Aorta (tissue), 5 donors: ENCODE data around the gene PLEKHO1. TPM values are rescaled to one million over a fixed set of nuclear protein-coding genes. Genes with fewer than 3 reads are reported as not detected.
A peak's percentile ranks its signal among the peaks of the same experiment; 100 is the strongest.

ENCODE experiments used
- ATAC-seq: fragments of 200-7000 bp; cut with Tn5 transposase; one replicate; pipeline ENCODE4 v1.9.1; 2022; ENCODE audit warnings: moderate library complexity; ENCODE audit not compliant: low FRiP score
- DNase-seq, 2 donors: peaks; one replicate each; pipeline ENCODE4 v3.0.0-alpha.2; 2020
- H3K27ac ChIP-seq, 2 donors: one replicate each; pipeline ENCODE4 v1.5.1; 2013; ENCODE audit warnings: low read length in 2 of 2, mild to moderate bottlenecking in 2 of 2, moderate library complexity in 2 of 2, control low read depth in 1 of 2, inconsistent platforms in 1 of 2, low read depth in 1 of 2
- H3K27me3 ChIP-seq, 2 donors: one replicate each; pipeline ENCODE4 v1.6.1; 2013; ENCODE audit warnings: control low read depth in 1 of 2, low read length in 1 of 2, mild to moderate bottlenecking in 1 of 2, moderate library complexity in 1 of 2; ENCODE audit not compliant: insufficient read depth in 2 of 2, control insufficient read depth in 1 of 2
- H3K36me3 ChIP-seq, 2 donors: one replicate each; pipeline ENCODE4 v1.6.1; 2013; ENCODE audit warnings: control low read depth in 1 of 2, low read length in 1 of 2, mild to moderate bottlenecking in 1 of 2; ENCODE audit not compliant: insufficient read depth in 2 of 2, control insufficient read depth in 1 of 2
- H3K4me1 ChIP-seq, 2 donors: one replicate each; pipeline ENCODE4 v1.6.1; 2013; ENCODE audit warnings: low read length in 2 of 2, control low read depth in 1 of 2, mild to moderate bottlenecking in 1 of 2, moderate library complexity in 1 of 2; ENCODE audit not compliant: insufficient read depth in 2 of 2, control insufficient read depth in 1 of 2
- H3K4me3 ChIP-seq, 2 donors: one replicate each; pipeline ENCODE4 v1.5.1; 2013; ENCODE audit warnings: low read length in 2 of 2, control low read depth in 1 of 2, mild to moderate bottlenecking in 1 of 2
- H3K9me3 ChIP-seq: one replicate; pipeline ENCODE4 v1.6.1; 2013; ENCODE audit warnings: mild to moderate bottlenecking, low read length; ENCODE audit not compliant: control insufficient read depth
- WGBS, 2 donors: extraction: QIAGEN DNeasy Blood & Tissue Kit; methylation state at CpG; one replicate each; pipeline ENCODE4 v1.1.7; 2013; 5-methylcytosine and 5-hydroxymethylcytosine counted together
- intact Hi-C, 2 donors: fragments of 100-400 bp; cut with DNase I; formaldehyde crosslinking; loops; one replicate each; pipeline versions ENCODE4 v1.14.2 to v1.15.0; 2022
- polyA plus RNA-seq, 2 donors: library from polyadenylated mRNA; stranded (reverse); fragments of 200-250 nt; gene quantifications; one replicate each; pipeline ENCODE4 v1.2.3, GENCODE V29; 2013
- total RNA-seq, 2 donors: library from RNA; stranded (reverse); fragmentation: NEBNext Ultra II Directional; extraction: Animal tissue kit (Norgen Biotek cat#: 25700); gene quantifications; one replicate each; pipeline ENCODE4 v1.2.1, GENCODE V29; 2021
- donor health status: healthy with polysubstance abuse.
- donor health status: Bipolar disorder and iron deficiency.
- donor health status: DM: no; HTN: no; CAD: no.
- donor health status: DM: no; HTN: no; CAD: no.
- donor health status: DM: yes; HTN: yes; CAD: no.

Gene PLEKHO1
- total and polyA plus RNA-seq, 4 donors: 56.6 to 146 (median 118) TPM

DNA sequence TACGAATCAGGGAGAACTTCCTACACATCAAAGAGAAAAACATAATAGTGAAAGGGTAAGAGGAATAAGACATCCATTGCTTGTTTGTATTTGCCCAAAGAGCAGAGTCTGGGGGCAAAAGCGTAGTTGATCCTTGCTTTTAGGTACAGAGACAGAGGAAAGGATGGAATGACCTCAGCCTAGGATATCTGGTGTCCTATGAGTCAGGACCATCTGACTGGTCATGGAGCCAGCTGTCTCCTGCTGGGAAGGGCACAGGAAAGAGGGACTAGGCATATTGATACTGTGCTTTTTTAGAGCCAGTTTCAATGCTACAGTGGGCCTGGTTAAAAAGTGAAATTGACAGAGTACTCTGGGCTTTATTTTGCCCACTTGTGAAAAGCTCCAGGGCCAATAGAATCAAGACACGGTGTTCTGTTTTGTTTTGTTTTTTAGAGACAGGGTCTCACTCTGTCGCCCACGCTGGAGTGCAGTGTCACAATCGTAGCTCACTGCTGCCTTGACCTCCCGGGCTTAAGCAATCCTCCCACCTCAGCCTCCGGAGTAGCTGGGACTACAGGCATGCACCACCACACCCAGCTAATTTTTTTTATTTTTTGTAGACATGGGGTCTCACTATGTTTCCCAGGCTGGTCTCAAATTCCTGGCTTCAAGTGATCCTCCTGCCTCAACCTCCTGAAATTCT, 3.2 kb downstream of the PLEKHO1 start:
- H3K27ac ChIP-seq: peak overlapping the region in 1 of 2 donors; percentile 70
- peaks cover 0 to 10% of the 10 kb centered on the region in 2 donors for H3K36me3 ChIP-seq
- intact Hi-C loops: no loop called here
- no peak for DNase-seq
- no peaks in the 10 kb centered on the region for H3K4me1 ChIP-seq
- no peak overlapping the region for H3K4me3 ChIP-seq
- ATAC-seq: no peak
- H3K27me3 ChIP-seq: no peaks in the 10 kb centered on the region
- H3K9me3 ChIP-seq: no peaks in the 10 kb centered on the region
- 59 to 61% methylated on average over 8 of the region's 8 CpGs for WGBS, 2 donors

DNA sequence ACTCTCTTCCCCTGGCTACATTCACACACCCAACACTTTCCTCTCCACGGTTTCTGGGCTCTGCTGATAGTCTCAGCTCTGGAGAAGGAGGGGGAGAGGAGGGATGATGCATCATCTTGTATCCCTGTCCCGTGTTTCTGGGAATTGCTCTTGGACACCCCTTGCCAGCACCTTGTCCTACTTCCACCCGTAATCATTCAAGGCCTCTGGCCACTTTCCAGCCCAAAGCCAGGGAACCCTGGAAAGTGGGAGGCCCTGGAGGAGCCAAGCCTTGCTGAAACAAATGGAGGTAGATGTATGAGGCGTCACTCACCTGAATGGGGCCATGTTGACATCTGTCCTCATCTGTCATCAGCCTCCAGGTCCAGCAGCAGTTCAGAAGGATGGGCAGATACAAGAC, 4.4 kb downstream of the PLEKHO1 start:
- no peak overlapping the region for H3K4me3 ChIP-seq
- 26% methylated on average over 4 of the region's 4 CpGs for WGBS, 2 donors
- ATAC-seq (no peak), DNase-seq (no peak)
- H3K36me3 ChIP-seq: peaks cover 3 to 15% of the 10 kb centered on the region in 2 donors
- H3K9me3 ChIP-seq: no peaks in the 10 kb centered on the region
- H3K27ac ChIP-seq: peak overlapping the region in 1 of 2 donors; percentile 71
- no peaks in the 10 kb centered on the region for H3K27me3 ChIP-seq
- intact Hi-C loops: no loop called here
- H3K4me1 ChIP-seq: no peaks in the 10 kb centered on the region

DNA sequence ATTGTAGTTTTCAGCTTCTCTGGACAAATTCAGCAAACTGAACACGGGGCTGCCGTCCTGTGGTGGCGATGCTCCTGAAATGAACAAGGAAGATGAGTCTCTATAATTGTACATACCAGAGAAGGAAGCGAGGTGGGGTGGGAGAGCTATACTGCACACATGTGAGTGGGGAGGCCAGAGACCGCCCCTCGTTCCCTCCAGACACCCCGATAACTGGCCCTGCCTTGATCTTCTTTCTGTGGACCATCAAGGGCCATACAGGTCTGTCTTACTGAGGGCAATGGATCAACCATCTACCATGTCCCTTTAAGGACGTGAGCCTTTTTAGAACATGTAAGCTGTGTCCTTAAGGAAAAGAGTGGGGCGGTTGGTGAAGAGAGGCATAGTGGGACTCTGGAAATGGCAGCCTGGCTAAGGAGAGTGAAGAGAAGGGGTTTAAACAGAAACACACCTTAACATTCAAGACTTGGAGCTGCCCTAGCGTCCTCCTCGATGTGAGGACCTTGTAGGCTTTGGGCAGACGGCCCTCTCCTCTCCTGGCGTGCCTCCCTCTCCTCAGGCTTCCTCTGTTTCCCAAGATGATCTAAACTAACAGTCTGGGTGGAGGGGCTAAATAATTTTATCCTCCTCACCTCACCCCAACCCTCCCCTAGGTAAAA, 5.8 kb downstream of the PLEKHO1 start:
- ATAC-seq (no peak), DNase-seq (no peak)
- H3K4me3 ChIP-seq: no peak overlapping the region
- 83 to 88% methylated on average over 13 of the region's 13 CpGs for WGBS, 2 donors
- intact Hi-C loops: loop anchor here in 1 of 2 donors (5.0 kb wide), 1 partner anchor 63 kb away; no protein-coding TSS in a partner anchor
- peaks cover 3 to 17% of the 10 kb centered on the region in 2 donors for H3K36me3 ChIP-seq
- peak overlapping the region in 1 of 2 donors; percentile 13 for H3K27ac ChIP-seq
- H3K4me1 ChIP-seq: no peaks in the 10 kb centered on the region
- no peaks in the 10 kb centered on the region for H3K9me3 ChIP-seq
- no peaks in the 10 kb centered on the region for H3K27me3 ChIP-seq

DNA sequence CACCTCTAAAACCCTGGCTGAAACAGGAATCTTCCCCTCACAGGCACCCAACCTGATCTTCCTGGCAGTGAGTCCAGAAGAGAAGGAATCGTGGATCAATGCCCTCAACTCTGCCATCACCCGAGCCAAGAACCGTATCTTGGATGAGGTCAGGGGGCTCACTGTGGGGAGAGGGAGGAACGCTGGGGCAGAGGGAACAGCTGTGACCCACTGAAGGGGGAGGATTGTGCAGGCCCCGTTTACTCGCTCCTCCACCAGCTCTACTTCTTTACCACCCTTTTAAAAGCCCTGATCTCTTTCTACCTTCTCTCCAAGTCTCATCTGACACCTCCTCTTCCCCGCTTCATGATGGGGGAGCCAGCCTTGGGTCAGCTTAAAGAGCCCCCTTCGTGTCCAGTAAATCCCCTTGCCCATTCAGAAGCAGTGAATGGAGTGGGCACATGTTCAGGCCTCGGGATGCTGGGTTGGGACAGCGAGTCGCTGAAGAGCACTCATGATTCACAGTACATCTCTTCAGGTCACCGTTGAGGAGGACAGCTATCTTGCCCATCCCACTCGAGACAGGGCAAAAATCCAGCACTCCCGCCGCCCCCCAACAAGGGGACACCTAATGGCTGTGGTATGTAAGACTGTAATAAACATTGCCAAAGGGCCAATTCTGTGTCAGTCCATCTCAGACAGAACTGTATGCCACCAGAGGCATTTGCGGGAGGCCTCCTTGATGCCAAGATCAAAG, 7.3 kb downstream of the PLEKHO1 start:
- Histone ChIP-seq H3K4me1 (no peaks in the 10 kb centered on the region), H3K4me3 (no peak overlapping the region), H3K36me3 (peaks cover 3 to 17% of the 10 kb centered on the region in 2 donors), H3K27me3 (no peaks in the 10 kb centered on the region), H3K27ac (no peak overlapping the region), H3K9me3 (no peaks in the 10 kb centered on the region)
- DNase-seq (no peak), ATAC-seq (no peak)
- WGBS, 2 donors: 74 to 76% methylated on average over 16 of the region's 16 CpGs
- intact Hi-C loops: loop anchor here in 1 of 2 donors (5.0 kb wide), 1 partner anchor 65 kb away; no protein-coding TSS in a partner anchor

GRCh38 chr1:150159550-150159949, 9.8 kb downstream of the PLEKHO1 start:
- Histone ChIP-seq H3K27ac (no peak overlapping the region), H3K4me3 (no peak overlapping the region), H3K4me1 (no peaks in the 10 kb centered on the region), H3K36me3 (peaks cover 3 to 12% of the 10 kb centered on the region in 2 donors), H3K27me3 (no peaks in the 10 kb centered on the region), H3K9me3 (no peaks in the 10 kb centered on the region)
- 79 to 89% methylated on average over 8 of the region's 8 CpGs for WGBS, 2 donors
- no peak for ATAC-seq
- no peak for DNase-seq
- intact Hi-C loops: loop anchor here in 1 of 2 donors (5.0 kb wide), 1 partner anchor 67 kb away; no protein-coding TSS in a partner anchor

GRCh38 chr1:150160964-150161621, 11.4 kb downstream of the PLEKHO1 start:
- no peak overlapping the region for H3K4me3 ChIP-seq
- H3K27me3 ChIP-seq: no peaks in the 10 kb centered on the region
- H3K36me3 ChIP-seq: peaks cover 3 to 9% of the 10 kb centered on the region in 2 donors
- intact Hi-C loops: loop anchor here in 1 of 2 donors (5.0 kb wide), 1 partner anchor 71 kb away; no protein-coding TSS in a partner anchor
- DNase-seq (no peak), ATAC-seq (no peak)
- peak overlapping the region; percentile 70 to 98 for H3K27ac ChIP-seq
- no peaks in the 10 kb centered on the region for H3K9me3 ChIP-seq
- 66 to 71% methylated on average over 7 of the region's 7 CpGs for WGBS, 2 donors
- no peaks in the 10 kb centered on the region for H3K4me1 ChIP-seq

DNA sequence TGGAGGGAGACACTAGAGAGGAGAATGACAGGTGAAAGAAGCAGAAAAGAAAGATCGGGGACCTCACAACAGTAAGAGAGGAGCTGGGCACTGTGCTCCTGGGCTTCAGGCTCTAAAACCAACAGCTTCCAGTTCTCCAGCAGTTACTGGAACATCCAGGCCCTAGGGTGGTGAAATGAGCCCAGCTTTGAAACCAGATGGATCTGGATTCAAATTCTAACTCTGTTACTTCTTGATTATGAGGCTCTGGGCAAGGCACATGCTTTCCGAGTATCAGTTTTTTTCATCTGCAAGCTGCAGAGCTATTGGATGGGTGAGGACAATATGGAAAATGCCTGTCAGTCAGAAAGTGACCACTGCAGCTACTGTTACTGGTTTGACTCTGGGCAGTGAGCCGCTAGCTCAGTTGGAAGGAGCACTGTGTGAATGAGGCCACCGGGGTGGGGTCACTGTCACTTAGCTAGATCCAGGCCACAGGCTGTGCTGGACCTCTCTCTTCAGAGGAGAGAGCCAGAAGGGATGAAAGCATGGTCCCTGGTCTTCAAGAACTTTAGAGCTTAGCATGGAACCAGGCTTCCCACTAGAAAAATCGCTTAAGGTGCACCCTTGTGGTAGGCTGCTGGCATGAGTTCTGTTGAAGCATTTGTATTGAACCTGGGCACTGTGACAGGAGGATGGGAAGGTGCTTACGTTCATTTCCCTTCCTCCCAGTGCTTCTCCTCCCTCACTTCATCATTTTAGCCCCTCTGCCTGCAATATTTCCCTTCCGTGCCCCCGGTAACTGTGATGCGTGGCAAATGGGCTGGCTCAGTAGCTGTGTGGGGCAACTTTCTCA, 12.2 kb downstream of the PLEKHO1 start:
- Histone ChIP-seq H3K27me3 (no peaks in the 10 kb centered on the region), H3K27ac (peak overlapping the region; percentile 97 to 98), H3K9me3 (no peaks in the 10 kb centered on the region), H3K36me3 (peaks cover 3 to 9% of the 10 kb centered on the region in 2 donors), H3K4me3 (no peak overlapping the region), H3K4me1 (no peaks in the 10 kb centered on the region)
- WGBS, 2 donors: 58 to 62% methylated on average over 9 of the region's 9 CpGs
- DNase-seq (no peak), ATAC-seq (no peak)
- intact Hi-C loops: loop anchor here in 1 of 2 donors (1.0 to 5.0 kb wide), 2 partner anchors 11 to 70 kb away; no protein-coding TSS in a partner anchor
